Measurements from ENCODE around the gene TSPAN16. TPM values are rescaled to one million over a fixed set of nuclear protein-coding genes. Genes with fewer than 3 reads are reported as not detected.

TSPAN16 gene
- total RNA-seq, 5 donors from 2014 or later (not counting 1 experiment from before 2014, with no cell fraction given): not detected

GRCh38 chr19:11261431-11261970 lies 34.5 kb upstream of the TSPAN16 start:
- Histone ChIP-seq H3K9me3 (no peaks in the 10 kb centered on the region), H3K27ac (ENCODE audit: low read length) (no peak overlapping the region), H3K4me3 (ENCODE audit: control insufficient read depth in 1 of 2, extremely low read depth in 1 of 2, low read length in 1 of 2) (peak overlapping the region; percentile 15 to 36), H3K36me3 (ENCODE audit: control insufficient read depth in 2 of 2, extremely low read depth in 1 of 2, insufficient read depth in 1 of 2, low read length in 1 of 2) (no peaks in the 10 kb centered on the region), H3K27me3 (replicated peaks in 1 of 2; ENCODE audit: control insufficient read depth in 2 of 2, extremely low read depth in 1 of 2, insufficient read depth in 2 of 2, low read length in 1 of 2) (peaks cover 7 to 59% of the 10 kb centered on the region in 2 experiments), H3K4me1 (ENCODE audit: control insufficient read depth in 1 of 2, extremely low read depth in 1 of 2, insufficient read depth in 2 of 2, low read length in 2 of 2) (peaks cover 0 to 13% of the 10 kb centered on the region in 2 experiments)
- DNase-seq (no peak), ATAC-seq (replicated peaks in 1 of 4) (no peak)
- Mint-ChIP-seq H3K27ac (no peak overlapping the region), H3K27me3 (peaks cover 25 to 52% of the 10 kb centered on the region in 2 donors), H3K4me3 (peak overlapping the region; percentile 47 to 69 (median 56)), H3K4me1 (peaks cover 0 to 8% (median 1%) of the 10 kb centered on the region in 3 donors), H3K36me3 (no peaks in the 10 kb centered on the region), H3K9me3 (no peaks in the 10 kb centered on the region)
- 50% methylated on average over 13 of the region's 18 CpGs for WGBS (ENCODE audit: insufficient coverage)
- ChIA-PET POLR2A (no interaction called here), CTCF (no interaction called here)

- ATAC-seq (replicated peaks in 1 of 4): peak; percentile 60 to 80 (median 70)
Measured at GRCh38 chr19:11261971-11262839, 33.8 kb upstream of the TSPAN16 start, which contains the start of gene DOCK6. Gene DOCK6, minus strand, starts transcription at chr19:11262524. Its CDS starts 84 bp downstream, at chr19:11262440.

GRCh38 chr19:11263726-11264125 lies 32.2 kb upstream of the TSPAN16 start:
- Histone ChIP-seq H3K36me3 (ENCODE audit: control insufficient read depth in 2 of 2, extremely low read depth in 1 of 2, insufficient read depth in 1 of 2, low read length in 1 of 2) (no peaks in the 10 kb centered on the region), H3K4me3 (ENCODE audit: control insufficient read depth in 1 of 2, extremely low read depth in 1 of 2, low read length in 1 of 2) (no peak overlapping the region), H3K4me1 (ENCODE audit: control insufficient read depth in 1 of 2, extremely low read depth in 1 of 2, insufficient read depth in 2 of 2, low read length in 2 of 2) (peaks cover 0 to 14% of the 10 kb centered on the region in 2 experiments), H3K27ac (ENCODE audit: low read length) (no peak overlapping the region), H3K27me3 (replicated peaks in 1 of 2; ENCODE audit: control insufficient read depth in 2 of 2, extremely low read depth in 1 of 2, insufficient read depth in 2 of 2, low read length in 1 of 2) (peaks cover 5 to 80% of the 10 kb centered on the region in 2 experiments), H3K9me3 (no peaks in the 10 kb centered on the region)
- Mint-ChIP-seq H3K4me1 (peaks cover 0 to 8% (median 2%) of the 10 kb centered on the region in 3 donors), H3K9me3 (no peaks in the 10 kb centered on the region), H3K4me3 (peak overlapping the region; percentile 31 to 69 (median 45)), H3K36me3 (no peaks in the 10 kb centered on the region), H3K27me3 (peaks cover 45 to 72% of the 10 kb centered on the region in 2 donors), H3K27ac (no peak overlapping the region)
- no CpG with 5 or more reads among the region's 6 CpGs for WGBS (ENCODE audit: insufficient coverage)
- DNase-seq (no peak), ATAC-seq (replicated peaks in 1 of 4) (no peak)
- CTCF ChIA-PET: no interaction called here
- POLR2A ChIA-PET: no interaction called here

More at GRCh38 chr19:11261971-11262839, 33.8 kb upstream of the TSPAN16 start, which contains the start of gene DOCK6:
- Histone ChIP-seq H3K4me3 (ENCODE audit: control insufficient read depth in 1 of 2, extremely low read depth in 1 of 2, low read length in 1 of 2) (peak within 1 kb of the TSS; percentile 25 to 36), H3K36me3 (ENCODE audit: control insufficient read depth in 2 of 2, extremely low read depth in 1 of 2, insufficient read depth in 1 of 2, low read length in 1 of 2) (no peaks in the 10 kb centered on the region), H3K27ac (ENCODE audit: low read length) (no peak within 1 kb of the TSS), H3K27me3 (replicated peaks in 1 of 2; ENCODE audit: control insufficient read depth in 2 of 2, extremely low read depth in 1 of 2, insufficient read depth in 2 of 2, low read length in 1 of 2) (peaks cover 7 to 64% of the 10 kb centered on the region in 2 experiments), H3K9me3 (no peaks in the 10 kb centered on the region), H3K4me1 (ENCODE audit: control insufficient read depth in 1 of 2, extremely low read depth in 1 of 2, insufficient read depth in 2 of 2, low read length in 2 of 2) (peaks cover 0 to 13% of the 10 kb centered on the region in 2 experiments)
- no peaks in the 10 kb centered on the region for H3K36me3 Mint-ChIP-seq
- no peaks in the 10 kb centered on the region for H3K9me3 Mint-ChIP-seq
- peak in 5 of 35 experiments; percentile 13 to 22 (median 17) for DNase-seq
- under 1% methylated on average over 54 of the region's 91 CpGs for WGBS (ENCODE audit: insufficient coverage)
- POLR2A ChIA-PET: no interaction called here
- peak within 1 kb of the TSS; percentile 66 to 74 (median 69) for H3K4me3 Mint-ChIP-seq
- CTCF ChIA-PET: interaction anchor here in 1 of 2 donors (0.6 kb wide), 1 partner anchor 8 kb away, joined by 4 read pairs; no protein-coding TSS in a partner anchor
- H3K4me1 Mint-ChIP-seq: peaks cover 0 to 8% (median 1%) of the 10 kb centered on the region in 3 donors
- H3K27me3 Mint-ChIP-seq: peaks cover 32 to 58% of the 10 kb centered on the region in 2 donors
- H3K27ac Mint-ChIP-seq: no peak within 1 kb of the TSS

- no peak for DNase-seq
- ChIA-PET CTCF (no interaction called here), POLR2A (no interaction called here)
- H3K9me3 ChIP-seq: no peaks in the 10 kb centered on the region
- peaks cover 6 to 86% of the 10 kb centered on the region in 2 experiments for H3K27me3 ChIP-seq (replicated peaks in 1 of 2; ENCODE audit: control insufficient read depth in 2 of 2, extremely low read depth in 1 of 2, insufficient read depth in 2 of 2, low read length in 1 of 2)
- H3K27ac ChIP-seq (ENCODE audit: low read length): no peak overlapping the region
- Mint-ChIP-seq H3K36me3 (no peaks in the 10 kb centered on the region), H3K27me3 (peaks cover 53 to 80% of the 10 kb centered on the region in 2 donors), H3K27ac (no peak overlapping the region), H3K4me3 (peak overlapping the region in 2 of 3 donors; percentile 24 to 28), H3K9me3 (no peaks in the 10 kb centered on the region), H3K4me1 (peaks cover 0 to 8% (median 4%) of the 10 kb centered on the region in 3 donors)
- H3K4me3 ChIP-seq (ENCODE audit: control insufficient read depth in 1 of 2, extremely low read depth in 1 of 2, low read length in 1 of 2): no peak overlapping the region
- 78% methylated on average over 14 of the region's 19 CpGs for WGBS (ENCODE audit: insufficient coverage)
- ATAC-seq (replicated peaks in 1 of 4): no peak
- no peaks in the 10 kb centered on the region for H3K36me3 ChIP-seq (ENCODE audit: control insufficient read depth in 2 of 2, extremely low read depth in 1 of 2, insufficient read depth in 1 of 2, low read length in 1 of 2)
- H3K4me1 ChIP-seq (ENCODE audit: control insufficient read depth in 1 of 2, extremely low read depth in 1 of 2, insufficient read depth in 2 of 2, low read length in 2 of 2): peaks cover 0 to 17% of the 10 kb centered on the region in 2 experiments
Measured at GRCh38 chr19:11264452-11265176, 31.3 kb upstream of the TSPAN16 start.

GRCh38 chr19:11265177-11265784 lies 30.7 kb upstream of the TSPAN16 start:
- Histone ChIP-seq H3K9me3 (no peaks in the 10 kb centered on the region), H3K27me3 (replicated peaks in 1 of 2; ENCODE audit: control insufficient read depth in 2 of 2, extremely low read depth in 1 of 2, insufficient read depth in 2 of 2, low read length in 1 of 2) (peaks cover 6 to 86% of the 10 kb centered on the region in 2 experiments), H3K4me1 (ENCODE audit: control insufficient read depth in 1 of 2, extremely low read depth in 1 of 2, insufficient read depth in 2 of 2, low read length in 2 of 2) (peaks cover 0 to 17% of the 10 kb centered on the region in 2 experiments), H3K4me3 (ENCODE audit: control insufficient read depth in 1 of 2, extremely low read depth in 1 of 2, low read length in 1 of 2) (no peak overlapping the region), H3K27ac (ENCODE audit: low read length) (no peak overlapping the region), H3K36me3 (ENCODE audit: control insufficient read depth in 2 of 2, extremely low read depth in 1 of 2, insufficient read depth in 1 of 2, low read length in 1 of 2) (no peaks in the 10 kb centered on the region)
- Mint-ChIP-seq H3K4me3 (peak overlapping the region in 2 of 3 donors; percentile 24 to 28), H3K27ac (peak overlapping the region in 1 of 2 donors; percentile 8), H3K9me3 (no peaks in the 10 kb centered on the region), H3K4me1 (peaks cover 0 to 8% (median 4%) of the 10 kb centered on the region in 3 donors), H3K27me3 (peaks cover 55 to 76% of the 10 kb centered on the region in 2 donors), H3K36me3 (no peaks in the 10 kb centered on the region)
- 74% methylated on average over 5 of the region's 6 CpGs for WGBS (ENCODE audit: insufficient coverage)
- no peak for DNase-seq
- POLR2A ChIA-PET: no interaction called here
- CTCF ChIA-PET: no interaction called here
- ATAC-seq (replicated peaks in 1 of 4): no peak

All from T-cell (primary cell).